Measurements from ENCODE around the gene RIT2.

DNA sequence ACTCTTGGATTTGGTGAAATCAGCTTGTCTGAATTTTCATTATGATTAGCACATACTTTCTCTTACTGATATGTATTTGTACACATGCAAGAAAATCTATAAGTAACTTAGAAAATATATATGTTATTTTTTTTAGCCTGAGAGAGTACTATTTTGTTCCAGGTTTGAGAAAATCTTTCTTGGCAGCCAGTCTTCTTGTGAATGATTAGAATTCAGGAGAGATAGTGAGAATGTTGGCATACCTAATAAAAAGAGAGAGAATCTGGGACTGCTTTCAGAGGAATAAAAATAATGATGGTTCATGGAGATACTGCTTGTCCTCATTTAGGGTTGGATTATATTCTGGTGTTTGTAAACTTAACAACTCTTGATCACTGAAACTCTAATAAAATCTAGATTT is 44.4 kb upstream of the RIT2 start:
- TF ChIP-seq POLR2A (IDR thresholded peaks at IDR 0.05; ENCODE audit: low read depth, low read length) (no peak), TAF1 (IDR thresholded peaks at IDR 0.05; ENCODE audit: borderline replicate concordance, low read depth, low read length) (no peak)
